HEK293 (cell line): ENCODE results near the gene DNAH7.

Source experiments
- CTCF ChIA-PET: fragments of 350-600 bp; formaldehyde crosslinking; extraction: SDS; loops from one replicate; lab custom pipeline; 2021; ENCODE audit warnings: antibody characterized with exemption; lab: Yijun Ruan, JAX
- POLR2A ChIA-PET: fragments of 300-600 bp; formaldehyde crosslinking; extraction: SDS; loops from one replicate; lab custom pipeline; 2020; ENCODE audit warnings: antibody characterized with exemption, inconsistent platforms; lab: Yijun Ruan, JAX
- H3K27ac ChIP-seq: fragments of 200-500 bp; sonication (Bioruptor generic); 2 replicates; pipeline ENCODE4 v1.5.1; 2014; ENCODE audit warnings: low read depth, low read length, control low read depth, inconsistent platforms; ENCODE audit errors: extremely low read depth
- H3K36me3 ChIP-seq, 2 experiments: fragments of 200-500 bp in 1 of 2; sonication (Bioruptor generic) in 1 of 2; 1 replicate in 1 of 2; 2 replicates in 1 of 2; pipeline ENCODE4 v1.5.1; 2014 to 2017; ENCODE audit warnings: inconsistent platforms in 2 of 2, low read length in 2 of 2; ENCODE audit not compliant: control insufficient read depth in 2 of 2, insufficient read depth in 1 of 2
- H3K4me1 ChIP-seq: fragments of 200-500 bp; sonication (Bioruptor generic); 2 replicates; pipeline ENCODE4 v1.5.1; 2014; ENCODE audit warnings: mild to moderate bottlenecking, low read length, inconsistent platforms; ENCODE audit not compliant: control insufficient read depth, insufficient read depth
- H3K4me3 ChIP-seq: 2 replicates; pipeline ENCODE4 v1.5.1; 2011; ENCODE audit warnings: low read depth, mild to moderate bottlenecking, control low read depth, low read length, moderate library complexity
- H3K9me3 ChIP-seq: fragments of 200-500 bp; sonication (Bioruptor generic); 2 replicates; pipeline ENCODE4 v1.5.1; 2014; ENCODE audit warnings: low read depth, low read length, inconsistent platforms; ENCODE audit not compliant: control insufficient read depth, insufficient read depth
- BCL6B ChIP-seq: fragments of 450-650 bp; formaldehyde crosslinking; IDR thresholded peaks from 2 replicates; pipeline ENCODE4 v1.5.1; 2017; ENCODE audit warnings: missing biosample characterization, missing genetic modification characterization
- EGR2 ChIP-seq: fragments of 450-650 bp; formaldehyde crosslinking; IDR thresholded peaks from 2 replicates; pipeline ENCODE4 v1.5.1; 2016; ENCODE audit warnings: low read depth, missing biosample characterization, missing genetic modification characterization
- ELK4 ChIP-seq: IDR thresholded peaks from 2 replicates; pipeline ENCODE4 v1.6.1; 2011; ENCODE audit warnings: mild to moderate bottlenecking, low read depth, low read length, borderline replicate concordance
- FEZF1 ChIP-seq: fragments of 450-650 bp; formaldehyde crosslinking; IDR thresholded peaks from 2 replicates; pipeline ENCODE4 v1.5.1; 2016; ENCODE audit warnings: missing biosample characterization, missing genetic modification characterization
- KLF1 ChIP-seq: fragments of 450-650 bp; formaldehyde crosslinking; IDR thresholded peaks from 2 replicates; pipeline ENCODE4 v1.5.1; 2016; ENCODE audit warnings: missing biosample characterization, missing genetic modification characterization
- KLF10 ChIP-seq: fragments of 450-650 bp; IDR thresholded peaks from 2 replicates; pipeline ENCODE4 v1.5.1; 2018; ENCODE audit warnings: missing biosample characterization, mild to moderate bottlenecking, missing genetic modification characterization
- KLF17 ChIP-seq: fragments of 450-650 bp; formaldehyde crosslinking; IDR thresholded peaks from 2 replicates; pipeline ENCODE4 v1.5.1; 2016; ENCODE audit warnings: missing biosample characterization, missing genetic modification characterization
- PRDM4 ChIP-seq: fragments of 450-650 bp; formaldehyde crosslinking; IDR thresholded peaks from 2 replicates; pipeline ENCODE4 v1.5.1; 2017; ENCODE audit warnings: missing biosample characterization, missing genetic modification characterization
- SALL2 ChIP-seq: fragments of 450-650 bp; formaldehyde crosslinking; IDR thresholded peaks from 2 replicates; pipeline ENCODE4 v1.5.0; 2017; ENCODE audit warnings: missing biosample characterization, mild to moderate bottlenecking, missing genetic modification characterization, borderline replicate concordance
- SP2 ChIP-seq: fragments of 450-650 bp; formaldehyde crosslinking; IDR thresholded peaks from 2 replicates; pipeline ENCODE4 v1.5.1; 2016; ENCODE audit warnings: missing biosample characterization, missing genetic modification characterization
- WT1 ChIP-seq: fragments of 450-650 bp; formaldehyde crosslinking; IDR thresholded peaks from 2 replicates; pipeline ENCODE4 v1.5.1; 2016; ENCODE audit warnings: missing biosample characterization, missing genetic modification characterization
- ZBTB1 ChIP-seq: fragments of 450-650 bp; formaldehyde crosslinking; IDR thresholded peaks from 2 replicates; pipeline ENCODE4 v1.5.1; 2016; ENCODE audit warnings: missing biosample characterization, missing genetic modification characterization
- ZNF18 ChIP-seq: fragments of 450-650 bp; formaldehyde crosslinking; IDR thresholded peaks from 2 replicates; pipeline ENCODE4 v1.5.1; 2016; ENCODE audit warnings: missing biosample characterization, missing genetic modification characterization
- ZNF239 ChIP-seq: fragments of 450-650 bp; formaldehyde crosslinking; IDR thresholded peaks from 2 replicates; pipeline ENCODE4 v1.5.1; 2016; ENCODE audit warnings: missing biosample characterization, missing genetic modification characterization
- ZNF24 ChIP-seq: fragments of 450-650 bp; formaldehyde crosslinking; IDR thresholded peaks from 2 replicates; pipeline ENCODE4 v1.5.1; 2016; ENCODE audit warnings: missing biosample characterization, missing genetic modification characterization
- ZNF423 ChIP-seq: fragments of 450-650 bp; formaldehyde crosslinking; IDR thresholded peaks from 2 replicates; pipeline ENCODE4 v1.5.1; 2016; ENCODE audit warnings: missing biosample characterization, missing genetic modification characterization
- ZNF473 ChIP-seq: fragments of 450-650 bp; formaldehyde crosslinking; IDR thresholded peaks from 2 replicates; pipeline ENCODE4 v1.5.1; 2017; ENCODE audit warnings: missing biosample characterization, missing genetic modification characterization
- ZNF580 ChIP-seq: fragments of 450-650 bp; formaldehyde crosslinking; IDR thresholded peaks from 2 replicates; pipeline ENCODE4 v1.5.1; 2016; ENCODE audit warnings: missing biosample characterization, missing genetic modification characterization
- ZNF624 ChIP-seq: fragments of 450-650 bp; formaldehyde crosslinking; IDR thresholded peaks from 2 replicates; pipeline ENCODE4 v1.5.1; 2017; ENCODE audit warnings: missing biosample characterization, missing genetic modification characterization
- ZNF76 ChIP-seq: fragments of 450-650 bp; formaldehyde crosslinking; IDR thresholded peaks from 2 replicates; pipeline ENCODE4; 2016; ENCODE audit warnings: low read depth, missing biosample characterization, missing genetic modification characterization, borderline replicate concordance
- ZNF843 ChIP-seq: fragments of 450-650 bp; formaldehyde crosslinking; IDR thresholded peaks from 2 replicates; pipeline ENCODE4 v1.5.1; 2016; ENCODE audit warnings: missing biosample characterization, missing genetic modification characterization

The DNAH7 gene

GRCh38 chr2:195722075-195722474 lies 346.6 kb downstream of the DNAH7 start:
- ChIA-PET CTCF (no interaction called here), POLR2A (no interaction called here)
- Histone ChIP-seq H3K9me3 (no peaks in the 10 kb centered on the region), H3K27ac (no peak overlapping the region), H3K4me3 (no peak overlapping the region), H3K4me1 (no peaks in the 10 kb centered on the region), H3K36me3 (peaks cover 0 to 3% of the 10 kb centered on the region in 2 experiments; a peak in 1 of 3 replicates)
- TF ChIP-seq ZNF473 (tag by site-specific recombination) (no peak), FEZF1 (tag by site-specific recombination) (no peak), ZNF76 (tag by site-specific recombination) (no peak), BCL6B (tag by site-specific recombination) (no peak), WT1 (no peak), ELK4 (no peak), ZNF18 (tag by site-specific recombination) (no peak), ZNF843 (tag by site-specific recombination) (no peak), ZBTB1 (tag by site-specific recombination) (no peak), KLF17 (tag by site-specific recombination) (no peak), SALL2 (no peak), ZNF24 (tag by site-specific recombination) (no peak), ZNF423 (no peak), SP2 (tag by site-specific recombination) (no peak), EGR2 (tag by site-specific recombination) (no peak), ZNF580 (tag by site-specific recombination) (no peak)

- ChIA-PET CTCF (no interaction called here), POLR2A (no interaction called here)
- no peak for TF ChIP-seq KLF10
- TF ChIP-seq KLF1: no peak
- no peak for TF ChIP-seq ZNF580 (tag by site-specific recombination)
- TF ChIP-seq ZNF624 (tag by site-specific recombination): no peak
- no peak for TF ChIP-seq PRDM4 (tag by site-specific recombination)
- TF ChIP-seq ZNF239: no peak
- Histone ChIP-seq H3K4me3 (no peak overlapping the region), H3K4me1 (no peaks in the 10 kb centered on the region), H3K27ac (no peak overlapping the region), H3K9me3 (no peaks in the 10 kb centered on the region), H3K36me3 (peaks cover 0 to 8% of the 10 kb centered on the region in 2 experiments; a peak in 1 of 3 replicates)
Observed at GRCh38 chr2:195721042-195721441, 347.6 kb downstream of the DNAH7 start.
